Measurements from ENCODE around the gene NSG2.

NSG2 gene

GRCh38 chr5:174045470-174046025, at the start of gene NSG2:
Gene NSG2 (plus strand): TSS chr5:174045706. CDS start chr5:174046756, 1,050 bp downstream.
- peak; percentile 67 for DNase-seq

GRCh38 chr5:173997331-173997730, 48.2 kb upstream of the NSG2 start:
- DNase-seq, result no peak

- DNase-seq, result no peak
Measured at GRCh38 chr5:173998531-173998930, 47.0 kb upstream of the NSG2 start.

GRCh38 chr5:174000076-174000475, 45.4 kb upstream of the NSG2 start:
- DNase-seq, result no peak

GRCh38 chr5:174003795-174004194, 41.7 kb upstream of the NSG2 start:
- no peak for DNase-seq

GRCh38 chr5:174008922-174009321, 36.6 kb upstream of the NSG2 start:
- no peak for DNase-seq

GRCh38 chr5:174010365-174010764, 35.1 kb upstream of the NSG2 start:
- no peak for DNase-seq

GRCh38 chr5:174011441-174011840, 34.1 kb upstream of the NSG2 start:
- DNase-seq, result no peak

GRCh38 chr5:174020069-174020927, 25.2 kb upstream of the NSG2 start:
- DNase-seq, result peak; percentile 8

- DNase-seq, result no peak
Measured at GRCh38 chr5:174020928-174021304, 24.6 kb upstream of the NSG2 start.

- DNase-seq, result no peak
Measured at GRCh38 chr5:174022384-174023095, 23.0 kb upstream of the NSG2 start.

- no peak for DNase-seq
Measured at GRCh38 chr5:174030286-174030685, 15.2 kb upstream of the NSG2 start.

- DNase-seq, result no peak
Measured at GRCh38 chr5:174044466-174045254, 846 bp upstream of the NSG2 start.

GRCh38 chr5:174046558-174046957, 1.1 kb downstream of the NSG2 start:
- no peak for DNase-seq

GRCh38 chr5:174047472-174048099, 2.1 kb downstream of the NSG2 start:
- no peak for DNase-seq

- DNase-seq, result no peak
Measured at GRCh38 chr5:174052636-174053035, 7.1 kb downstream of the NSG2 start.

GRCh38 chr5:174053905-174054304, 8.4 kb downstream of the NSG2 start:
- no peak for DNase-seq

GRCh38 chr5:174056064-174056847, 10.8 kb downstream of the NSG2 start:
- no peak for DNase-seq

GRCh38 chr5:174057206-174057605, 11.7 kb downstream of the NSG2 start:
- no peak for DNase-seq

GRCh38 chr5:174058433-174059122, 13.1 kb downstream of the NSG2 start:
- DNase-seq, result no peak

GRCh38 chr5:174059247-174059646, 13.7 kb downstream of the NSG2 start:
- DNase-seq, result no peak
